HCEC 1CT (cell line): Measurements from ENCODE around the gene SSR2.
A peak's percentile ranks its signal among the peaks of the same experiment; 100 is the strongest.
"Not testable (repeated sequence)": the region's sequence is repeated elsewhere in the genome, so short reads cannot be mapped to it uniquely, and the experiment has no call there.

Experiments used
- DNase-seq: peaks from one replicate; pipeline ENCODE4 v3.0.0-alpha.2; 2017

Gene SSR2

GRCh38 chr1:155989242-155990004, 31.3 kb downstream of the SSR2 start:
- DNase-seq, result peak; percentile 59

- not testable (repeated sequence) for DNase-seq
Observed at GRCh38 chr1:155984903-155985645, 35.7 kb downstream of the SSR2 start.

GRCh38 chr1:155984341-155984740, 36.4 kb downstream of the SSR2 start:
- no peak for DNase-seq

GRCh38 chr1:155983191-155984024, 37.3 kb downstream of the SSR2 start:
- peak; percentile 96 for DNase-seq

GRCh38 chr1:155982106-155982505, 38.6 kb downstream of the SSR2 start:
- peak; percentile 38 for DNase-seq

- peak; percentile 96 for DNase-seq
Observed at GRCh38 chr1:155981266-155982088, 39.3 kb downstream of the SSR2 start.

GRCh38 chr1:155979597-155980343, 41.0 kb downstream of the SSR2 start:
- peak; percentile 33 for DNase-seq

- DNase-seq, result peak; percentile 56
Observed at GRCh38 chr1:155978973-155979429, 41.8 kb downstream of the SSR2 start.

- peak; percentile 73 for DNase-seq
Observed at GRCh38 chr1:155978325-155978972, 42.3 kb downstream of the SSR2 start, which contains the start of gene ARHGEF2. Gene ARHGEF2 (minus strand): TSS chr1:155978547. CDS start chr1:155978427, 120 bp downstream.

GRCh38 chr1:155977690-155978324, 42.9 kb downstream of the SSR2 start:
- DNase-seq, result peak; percentile 24

- no peak for DNase-seq
Observed at GRCh38 chr1:155976913-155977689, 43.6 kb downstream of the SSR2 start.

- DNase-seq, result peak; percentile 61
Observed at GRCh38 chr1:155976062-155976912, 44.5 kb downstream of the SSR2 start.

- DNase-seq, result no peak
Observed at GRCh38 chr1:155975375-155976061, 45.2 kb downstream of the SSR2 start.

- no peak for DNase-seq
Observed at GRCh38 chr1:155974208-155975115, 46.3 kb downstream of the SSR2 start.

GRCh38 chr1:155973723-155974122, 47.0 kb downstream of the SSR2 start:
- DNase-seq, result no peak

- DNase-seq, result no peak
Observed at GRCh38 chr1:155971910-155972809, 48.6 kb downstream of the SSR2 start.
